Myocyte (in vitro differentiated cells): ENCODE results near the gene DTX1. TPM values are rescaled to one million over a fixed set of nuclear protein-coding genes. Genes with fewer than 3 reads are reported as not detected.

Source experiments
- DNase-seq: peaks from one replicate; pipeline ENCODE4 v3.0.0-alpha.2; 2012; ENCODE audit warnings: low read depth
- polyA plus RNA-seq: library from polyadenylated mRNA; unstranded; fragments of >200 nt; gene quantifications from one replicate; pipeline ENCODE4 v1.2.1, GENCODE V29; 2012; ENCODE audit warnings: missing spikeins
- total RNA-seq: library from RNA; depleted of rRNA; stranded (reverse); fragments of >200 nt; gene quantifications from 2 replicates; pipeline ENCODE4 v1.2.3, GENCODE V29; 2014

The DTX1 gene
- 0.13 TPM in 1 of 2 replicates, not detected in the other for total RNA-seq
- not detected for polyA plus RNA-seq

GRCh38 chr12:113056631-113057488 is at the start of gene DTX1:
Gene DTX1, plus strand, starts transcription at chr12:113056730. Its CDS starts 1,463 bp downstream, at chr12:113058193.
- no peak for DNase-seq

- DNase-seq = peak; percentile 88
Measured at GRCh38 chr12:113007166-113007565, 49.4 kb upstream of the DTX1 start.

GRCh38 chr12:113010701-113011100 is 45.8 kb upstream of the DTX1 start:
- no peak for DNase-seq

GRCh38 chr12:113014565-113014964 is 42.0 kb upstream of the DTX1 start:
- DNase-seq = no peak

GRCh38 chr12:113016796-113017195 is 39.7 kb upstream of the DTX1 start:
- DNase-seq = peak; percentile 65

- peak; percentile 29 for DNase-seq
Measured at GRCh38 chr12:113019025-113019424, 37.5 kb upstream of the DTX1 start.

GRCh38 chr12:113021500-113021899 is 35.0 kb upstream of the DTX1 start:
- DNase-seq = no peak

- peak; percentile 85 for DNase-seq
Measured at GRCh38 chr12:113022563-113023297, 33.8 kb upstream of the DTX1 start.

GRCh38 chr12:113027726-113028125 is 28.8 kb upstream of the DTX1 start:
- no peak for DNase-seq

- peak; percentile 74 for DNase-seq
Measured at GRCh38 chr12:113030875-113031525, 25.5 kb upstream of the DTX1 start.

- no peak for DNase-seq
Measured at GRCh38 chr12:113039911-113040445, 16.6 kb upstream of the DTX1 start.

- DNase-seq = peak; percentile 67
Measured at GRCh38 chr12:113040722-113041171, 15.8 kb upstream of the DTX1 start.

GRCh38 chr12:113041560-113041959 is 15.0 kb upstream of the DTX1 start:
- no peak for DNase-seq

- DNase-seq = no peak
Measured at GRCh38 chr12:113043240-113043639, 13.3 kb upstream of the DTX1 start.

GRCh38 chr12:113044516-113044915 is 12.0 kb upstream of the DTX1 start:
- no peak for DNase-seq

- DNase-seq = peak; percentile 68
Measured at GRCh38 chr12:113048716-113049127, 7.8 kb upstream of the DTX1 start.

GRCh38 chr12:113049976-113050742 is 6.4 kb upstream of the DTX1 start:
- DNase-seq = no peak

GRCh38 chr12:113050795-113051194 is 5.7 kb upstream of the DTX1 start:
- no peak for DNase-seq

GRCh38 chr12:113051759-113052158 is 4.8 kb upstream of the DTX1 start:
- no peak for DNase-seq

GRCh38 chr12:113052326-113052725 is 4.2 kb upstream of the DTX1 start:
- DNase-seq = no peak
